Amniotic epithelial cell (primary cell): Measurements from ENCODE around the gene RSL1D1.

Experiments used
- DNase-seq: peaks from one replicate; pipeline ENCODE4 v3.0.0-alpha.2; 2010; ENCODE audit warnings: low read depth

The RSL1D1 gene

DNA sequence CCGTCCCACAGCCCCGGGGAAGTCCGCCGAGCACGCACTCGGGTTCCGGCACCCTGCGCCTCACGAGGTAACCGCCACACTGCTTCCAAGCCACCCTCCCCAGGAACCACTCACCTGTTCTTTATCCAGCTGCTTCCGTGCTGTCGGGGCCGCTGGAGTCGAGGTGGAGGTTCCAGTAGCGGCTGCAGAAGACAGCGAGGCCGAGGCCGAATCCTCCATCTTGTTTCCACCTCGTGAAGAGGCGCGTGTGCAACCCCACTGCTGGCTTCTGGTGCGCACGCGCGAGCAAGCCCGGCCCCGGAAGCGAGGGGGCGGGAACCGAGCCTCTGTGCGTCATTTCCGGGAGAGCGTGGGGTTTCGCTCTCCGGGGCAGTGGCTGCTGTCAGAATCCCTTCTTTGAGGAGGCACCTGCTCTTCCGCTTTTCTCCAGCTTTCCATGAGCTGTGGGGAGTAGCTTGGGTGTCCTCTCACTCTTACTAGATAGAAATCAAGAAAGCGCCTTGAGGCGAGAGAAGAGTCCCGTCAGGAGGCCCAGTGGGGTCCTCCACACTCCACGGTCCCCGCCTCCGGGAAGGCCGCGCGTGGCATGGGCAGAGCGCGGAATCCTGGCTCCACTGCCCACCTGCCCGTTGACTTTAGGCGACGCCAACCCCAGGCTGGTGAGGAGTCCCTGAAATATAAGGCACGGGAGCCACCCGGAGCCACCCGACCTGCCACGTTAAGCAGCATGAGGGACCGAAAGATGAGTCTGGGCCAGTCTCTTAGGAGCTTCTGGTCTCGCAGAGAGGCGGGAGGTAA, at the start of gene RSL1D1:
TSS of gene RSL1D1 (minus strand) at position 249 of the 798 bp plus-strand sequence. CDS start at position 219, 30 bp downstream.
- DNase-seq = peak; percentile 86

DNA sequence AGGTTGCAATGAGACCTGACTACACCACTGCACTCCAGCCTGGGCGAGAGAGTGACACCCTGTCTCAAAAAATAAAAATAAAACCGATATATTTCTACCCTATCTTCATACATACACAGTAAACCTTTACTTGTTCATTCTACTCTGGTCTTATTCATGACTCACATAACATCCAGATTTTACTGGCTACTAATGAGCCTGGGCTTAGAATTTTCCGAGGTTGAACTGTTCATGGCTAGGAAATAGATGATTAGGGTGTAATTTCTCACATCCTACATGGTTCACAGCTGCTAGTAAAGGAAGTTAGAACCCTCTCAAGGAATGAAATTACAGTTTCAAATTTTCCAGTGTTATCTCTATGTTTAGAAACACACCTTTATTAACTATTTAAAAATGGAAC, 49.7 kb upstream of the RSL1D1 start:
- DNase-seq = no peak

DNA sequence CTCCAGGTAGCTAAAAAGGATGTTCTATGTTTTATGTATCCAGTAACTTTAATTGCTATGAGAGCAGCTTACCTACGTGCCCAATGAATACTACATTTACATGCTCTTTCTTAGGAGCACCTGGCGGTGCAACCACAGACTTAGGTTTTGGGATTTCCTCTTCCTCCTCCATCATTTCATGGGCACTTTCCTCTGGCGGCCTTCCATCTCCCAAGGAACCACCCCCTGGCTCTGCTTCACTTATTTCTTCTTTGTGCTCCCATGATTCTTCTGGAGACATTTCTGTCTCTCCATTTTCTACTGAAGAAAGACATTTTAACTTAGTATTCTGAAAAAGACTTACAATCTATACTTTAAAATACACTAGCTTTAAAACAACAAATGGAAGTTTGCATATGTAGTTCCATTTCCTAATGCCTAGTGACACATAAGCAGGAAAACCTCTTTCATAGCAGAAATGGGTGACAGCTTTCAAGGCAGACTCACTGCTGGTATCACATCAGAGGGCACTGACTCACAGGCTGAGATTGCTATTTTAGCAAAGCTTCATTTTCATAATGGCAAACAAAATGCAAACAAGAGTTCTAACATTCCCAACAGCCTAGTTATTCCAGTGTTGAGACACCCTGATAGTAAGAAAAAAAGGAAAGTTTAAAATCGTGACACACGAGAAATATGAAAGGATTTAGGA, 45.3 kb upstream of the RSL1D1 start:
- DNase-seq = peak; percentile 80

DNA sequence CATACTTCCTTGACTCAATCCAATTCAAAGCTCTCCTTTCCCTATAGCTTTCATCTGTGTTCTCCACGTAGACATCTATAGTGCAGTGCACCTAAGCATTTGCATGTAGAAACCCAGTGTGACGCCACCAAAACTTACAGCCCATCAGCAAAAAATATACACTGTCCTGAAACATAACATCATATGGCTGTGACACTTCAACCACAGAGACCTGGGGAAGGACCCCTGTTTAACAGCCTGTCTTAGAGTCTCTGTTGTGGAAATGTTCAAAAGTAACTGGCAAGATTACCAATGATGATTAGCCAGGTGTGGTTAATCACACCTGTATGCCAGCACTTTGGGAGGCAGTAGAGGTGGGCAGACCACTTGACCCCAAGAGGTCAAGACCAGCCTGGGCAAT, 42.2 kb upstream of the RSL1D1 start:
- DNase-seq = no peak

DNA sequence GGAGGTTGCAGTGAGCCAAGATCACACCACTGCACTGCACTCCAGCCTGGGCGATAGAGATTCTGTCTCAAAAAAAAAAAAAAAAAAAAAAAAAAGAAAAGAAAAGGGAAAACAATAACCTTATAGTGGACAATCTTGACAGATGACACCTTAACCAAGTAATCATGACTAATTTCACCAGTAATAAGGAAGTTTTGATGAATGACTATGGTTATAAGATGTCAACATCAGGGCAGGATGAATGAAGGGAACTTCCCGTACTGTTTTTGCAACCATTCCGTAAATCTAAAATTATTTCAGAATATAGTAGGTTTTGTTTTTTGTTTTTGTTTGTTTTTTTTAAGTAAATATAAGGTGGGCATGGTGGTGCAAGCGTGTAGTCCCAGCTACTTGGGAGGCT, 41.4 kb upstream of the RSL1D1 start:
- no peak for DNase-seq

DNA sequence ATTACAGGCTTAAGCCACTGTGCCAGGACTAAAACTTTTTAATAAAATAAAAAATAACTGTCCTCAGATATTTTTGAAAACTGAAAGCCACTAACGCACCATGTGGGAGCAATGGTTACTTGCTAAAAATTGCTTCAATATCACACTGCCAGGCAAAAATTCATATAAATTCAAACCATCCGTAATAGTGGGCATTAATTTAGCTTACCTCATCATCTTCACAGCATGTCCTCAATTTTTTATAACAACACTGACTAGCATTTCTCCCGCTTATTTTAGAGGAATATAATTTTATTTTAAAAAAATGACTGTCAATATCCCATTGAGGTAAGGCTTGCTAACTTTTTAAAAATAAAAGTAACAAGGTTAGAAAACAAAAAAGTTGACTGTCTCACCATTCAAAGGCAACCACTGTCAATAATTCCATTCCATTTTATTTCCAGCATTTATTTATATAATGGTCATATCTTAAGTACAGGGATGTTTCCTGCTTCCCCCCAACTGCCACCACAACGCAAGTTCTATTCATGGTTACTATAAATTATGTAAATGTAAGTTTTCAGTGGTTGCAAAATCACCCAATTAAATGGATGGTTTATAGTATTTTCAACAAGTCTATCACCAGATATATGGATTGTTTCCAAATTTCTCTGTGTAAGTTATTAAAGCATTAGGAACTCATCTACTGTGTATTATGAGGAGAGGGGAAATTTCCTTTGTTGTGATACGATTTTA, 39.1 kb upstream of the RSL1D1 start:
- no peak for DNase-seq

DNA sequence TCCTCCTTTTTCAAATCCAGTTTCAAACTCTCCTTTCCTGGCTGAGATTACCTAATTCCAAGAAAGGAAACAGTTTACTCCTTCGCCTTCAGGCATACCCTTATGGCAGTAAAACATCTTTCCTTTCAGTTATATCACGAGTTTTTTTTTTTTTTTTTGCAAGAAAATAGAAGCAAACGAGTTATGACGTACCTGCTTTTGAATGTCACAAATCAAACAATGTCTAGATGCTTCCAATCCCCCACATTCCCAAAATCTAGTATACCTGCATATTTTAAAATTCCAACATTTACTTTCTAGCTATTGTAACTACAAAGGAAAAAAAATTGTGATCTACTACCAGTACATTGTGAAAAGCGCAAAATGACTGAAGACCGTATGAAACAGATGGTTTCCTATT, 35.5 kb upstream of the RSL1D1 start:
- no peak for DNase-seq

DNA sequence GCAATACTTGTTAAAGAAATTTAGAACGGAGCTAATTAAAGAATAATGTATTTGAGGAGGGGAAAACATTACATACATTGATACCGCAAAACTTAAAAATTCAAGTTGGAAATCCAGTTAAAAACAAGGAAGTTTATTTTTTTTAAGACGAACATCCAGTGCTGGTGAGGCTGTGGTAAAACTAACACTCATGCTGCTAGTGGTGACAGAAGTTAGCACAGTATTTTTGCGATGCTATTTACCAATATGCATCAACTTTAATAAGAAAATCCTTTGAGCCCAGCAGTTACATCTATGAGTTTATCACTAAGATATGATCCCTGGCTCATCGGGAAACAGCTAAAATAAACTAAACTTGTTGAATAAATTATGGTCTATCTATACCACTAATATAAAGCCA, 32.7 kb upstream of the RSL1D1 start:
- no peak for DNase-seq

DNA sequence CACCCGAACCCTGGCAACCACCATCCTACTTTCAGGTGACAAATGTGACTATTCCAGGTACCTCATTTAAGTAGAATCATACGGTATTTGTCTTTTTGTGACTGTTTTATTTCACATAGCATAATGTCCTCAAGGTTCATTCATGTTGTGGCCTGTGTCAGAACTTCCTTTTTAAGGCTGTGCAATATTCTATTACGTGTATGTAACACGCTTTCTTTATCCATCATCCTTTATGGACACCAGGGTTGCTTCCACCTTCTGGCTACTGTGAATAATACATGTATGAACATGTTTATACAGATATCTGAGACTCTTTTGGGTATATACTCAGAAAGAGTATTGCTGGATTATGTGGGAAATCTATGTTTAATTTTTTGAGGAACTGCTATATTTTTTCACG, 28.7 kb upstream of the RSL1D1 start:
- no peak for DNase-seq

DNA sequence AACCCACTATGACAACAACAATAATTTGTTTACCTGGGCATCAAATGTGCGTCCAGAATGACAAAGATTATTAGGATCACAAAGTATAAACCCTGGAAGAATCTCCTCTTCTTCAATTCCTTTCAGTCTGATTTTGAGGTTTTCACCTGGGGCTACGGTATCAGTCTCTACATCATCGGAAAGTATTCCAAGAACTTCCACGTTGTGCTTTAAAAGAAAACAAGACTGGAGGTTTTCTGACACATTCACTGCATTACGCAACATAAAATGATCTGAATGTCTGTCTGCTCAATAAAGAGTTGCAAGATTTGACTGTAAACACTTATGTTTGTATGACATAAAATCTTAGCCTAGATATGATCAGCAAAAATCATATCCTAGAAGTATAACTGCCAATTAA, 26.0 kb upstream of the RSL1D1 start:
- peak; percentile 80 for DNase-seq

DNA sequence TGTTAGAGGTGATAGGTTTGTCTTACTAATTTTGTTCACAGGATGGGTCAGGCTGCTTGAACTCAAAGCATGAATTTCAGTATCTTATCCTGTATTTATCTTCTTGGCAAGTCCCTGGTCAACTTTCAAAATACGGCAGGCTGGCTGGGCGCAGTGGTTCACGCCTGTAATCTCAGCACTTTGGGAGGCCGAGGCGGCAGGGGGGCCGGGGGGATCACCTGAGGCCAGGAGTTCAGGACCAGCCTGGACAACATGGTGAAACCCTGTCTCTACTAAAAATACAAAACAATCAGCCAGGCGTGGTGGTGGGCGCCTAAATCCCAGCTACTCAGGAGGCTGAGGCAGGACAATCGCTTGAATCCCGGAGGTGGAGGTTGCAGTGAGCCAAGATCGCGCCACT, 25.0 kb upstream of the RSL1D1 start:
- DNase-seq = no peak

DNA sequence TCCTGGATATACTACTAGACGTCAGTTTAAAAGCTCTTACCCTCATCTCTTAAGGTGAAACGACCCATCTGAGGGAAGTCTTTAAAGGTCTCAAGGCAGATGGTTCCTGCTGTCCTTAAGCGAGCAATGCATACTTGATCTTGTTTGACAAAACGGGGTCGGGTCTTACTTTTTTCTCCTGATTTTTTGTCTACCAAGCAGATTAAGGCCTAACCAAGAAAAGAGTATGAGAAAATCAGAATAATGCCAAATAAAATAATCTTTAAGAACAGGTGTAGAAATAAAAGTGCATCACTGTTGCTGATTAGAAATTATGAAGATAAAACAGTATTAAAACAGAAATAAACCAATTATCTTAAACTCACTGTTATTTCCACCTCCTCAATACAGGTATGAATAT, 24.4 kb upstream of the RSL1D1 start:
- DNase-seq = no peak

DNA sequence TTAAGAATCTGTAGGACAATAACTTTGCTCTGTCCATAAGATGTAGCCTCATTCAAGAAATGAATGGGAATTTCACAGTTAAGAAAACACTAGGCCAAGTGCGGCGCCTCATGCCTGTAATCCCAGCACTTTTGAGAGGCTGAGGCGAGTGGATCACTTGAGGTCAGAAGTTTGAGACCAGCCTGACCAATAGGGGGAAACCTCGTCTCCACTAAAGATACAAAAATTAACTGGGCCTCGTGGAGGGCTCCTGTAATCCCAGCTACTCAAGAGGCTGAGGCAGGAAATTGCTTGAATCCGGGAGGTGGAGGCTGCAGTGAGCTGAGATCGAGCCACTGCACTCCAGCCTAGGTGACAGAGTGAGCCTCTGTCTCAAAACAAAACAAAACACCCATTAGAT, 19.9 kb upstream of the RSL1D1 start:
- peak; percentile 53 for DNase-seq

DNA sequence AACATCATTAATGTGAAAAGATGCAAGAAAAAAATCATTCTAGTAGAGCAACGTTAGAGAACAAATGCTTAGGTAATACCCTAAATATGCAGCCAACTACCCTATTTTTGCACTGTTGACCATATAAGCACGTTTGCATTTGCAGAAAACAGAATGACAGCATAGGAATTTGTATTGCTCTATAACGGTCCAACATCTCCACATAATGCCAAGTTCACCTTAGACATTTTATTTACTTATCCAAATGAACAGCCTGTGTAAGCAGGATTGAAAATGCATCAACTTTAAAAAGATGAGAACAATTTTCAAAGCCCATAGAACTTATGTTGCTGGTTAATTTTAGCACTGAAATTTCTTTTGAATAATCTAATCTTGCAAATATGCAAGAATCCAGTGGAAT, 19.1 kb upstream of the RSL1D1 start:
- no peak for DNase-seq

DNA sequence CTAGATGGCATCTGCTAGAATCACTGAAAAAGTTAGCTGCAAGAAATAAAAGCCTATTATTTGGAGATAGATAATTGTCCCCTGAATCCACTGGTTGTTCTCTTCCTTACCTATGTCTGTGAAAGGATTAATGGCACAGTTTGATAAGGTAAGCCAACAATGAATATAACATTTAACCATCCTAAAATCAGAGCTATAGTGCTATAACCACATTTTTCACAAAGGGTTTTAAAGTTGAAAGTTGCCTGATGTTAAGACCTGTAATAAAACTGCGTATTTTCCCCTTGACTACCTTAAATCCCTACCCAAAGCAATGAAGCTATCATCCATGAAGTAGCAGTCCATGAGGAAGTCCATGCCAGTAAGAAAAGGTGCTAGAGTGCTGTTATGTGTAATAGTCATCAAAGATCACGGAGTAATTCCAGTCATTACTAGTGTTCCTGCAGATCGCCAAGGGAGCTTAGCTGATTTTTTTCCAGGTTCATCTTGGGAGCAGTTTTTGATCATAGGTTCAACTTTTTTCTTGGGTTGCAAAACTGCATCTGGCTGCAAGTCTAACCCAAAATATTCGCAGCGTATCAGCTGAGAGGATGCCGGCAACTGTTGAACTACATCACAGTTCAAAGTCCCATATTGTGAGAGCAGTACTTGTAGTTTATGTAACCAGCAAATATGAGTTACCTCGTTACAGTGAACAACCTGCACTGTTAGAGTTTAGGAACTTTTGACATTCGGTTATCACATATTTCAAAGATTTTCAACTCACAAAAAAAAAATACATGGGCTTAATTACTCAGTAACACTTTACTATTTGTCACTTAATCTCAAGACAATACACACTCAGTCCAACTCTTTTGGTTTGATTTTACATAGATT, 18.2 kb upstream of the RSL1D1 start:
- no peak for DNase-seq

DNA sequence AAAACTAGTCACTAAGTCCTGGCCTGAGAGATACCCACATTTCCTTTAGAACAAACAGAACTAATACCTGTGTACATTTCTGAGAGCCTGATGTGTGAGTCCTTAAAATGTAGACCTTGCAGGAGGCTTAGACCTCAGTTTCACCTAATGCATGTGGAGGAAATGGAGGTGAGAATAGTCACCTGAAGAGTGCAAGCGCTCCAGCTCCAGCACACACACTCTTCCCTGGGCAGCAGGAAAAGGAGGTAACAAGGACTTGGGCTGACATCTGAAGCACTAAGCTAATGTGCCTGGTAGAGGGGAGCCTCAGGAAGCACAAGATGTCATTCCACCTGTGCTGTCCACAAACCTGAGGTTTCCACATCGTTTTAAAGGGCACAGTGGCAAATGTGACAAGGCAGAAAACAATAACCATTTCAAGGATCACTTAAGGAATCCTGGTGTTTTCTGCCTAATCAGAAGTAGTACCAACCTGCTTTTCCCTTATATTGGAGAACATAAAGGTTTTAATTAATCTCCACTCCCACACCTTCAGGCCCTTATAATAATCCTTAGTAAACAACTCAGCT, 17.2 kb upstream of the RSL1D1 start:
- no peak for DNase-seq

DNA sequence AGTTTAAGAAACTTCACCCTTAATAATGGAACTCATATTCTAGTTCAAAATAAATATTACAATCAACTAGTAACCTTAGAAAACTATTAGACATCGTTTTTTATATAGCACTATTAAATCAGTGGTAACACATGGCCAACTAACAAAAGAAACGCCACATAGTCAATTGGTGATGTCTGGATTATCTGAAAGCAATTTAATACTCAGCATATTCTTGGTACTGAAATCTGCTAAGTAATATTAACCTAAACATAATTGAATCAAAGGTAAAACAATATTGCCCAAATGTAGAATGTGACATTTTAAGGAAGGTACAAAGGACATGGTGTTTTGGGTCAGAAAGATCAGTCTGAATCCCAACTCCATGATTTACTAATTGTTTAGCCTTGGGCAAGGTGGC, 11.1 kb upstream of the RSL1D1 start:
- no peak for DNase-seq

DNA sequence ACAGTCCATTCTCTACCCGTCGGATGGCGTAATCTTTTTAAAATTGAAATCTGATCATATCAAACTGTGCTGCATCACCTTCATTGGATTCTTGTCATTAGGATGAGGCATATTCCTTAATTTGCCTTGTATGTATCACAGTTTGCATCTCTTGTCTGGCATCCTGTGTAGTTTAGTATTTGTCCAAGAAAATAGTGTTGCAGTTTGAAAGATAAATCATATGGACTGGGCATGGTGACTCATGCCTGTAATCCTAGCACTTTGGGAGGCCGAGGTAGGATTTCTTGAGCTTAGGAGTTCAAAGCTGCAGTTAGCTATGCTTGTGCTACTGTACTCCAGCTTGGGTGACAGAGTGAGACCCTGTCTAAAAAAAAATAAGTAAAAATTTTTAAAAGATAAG, 5.8 kb upstream of the RSL1D1 start:
- peak; percentile 73 for DNase-seq

DNA sequence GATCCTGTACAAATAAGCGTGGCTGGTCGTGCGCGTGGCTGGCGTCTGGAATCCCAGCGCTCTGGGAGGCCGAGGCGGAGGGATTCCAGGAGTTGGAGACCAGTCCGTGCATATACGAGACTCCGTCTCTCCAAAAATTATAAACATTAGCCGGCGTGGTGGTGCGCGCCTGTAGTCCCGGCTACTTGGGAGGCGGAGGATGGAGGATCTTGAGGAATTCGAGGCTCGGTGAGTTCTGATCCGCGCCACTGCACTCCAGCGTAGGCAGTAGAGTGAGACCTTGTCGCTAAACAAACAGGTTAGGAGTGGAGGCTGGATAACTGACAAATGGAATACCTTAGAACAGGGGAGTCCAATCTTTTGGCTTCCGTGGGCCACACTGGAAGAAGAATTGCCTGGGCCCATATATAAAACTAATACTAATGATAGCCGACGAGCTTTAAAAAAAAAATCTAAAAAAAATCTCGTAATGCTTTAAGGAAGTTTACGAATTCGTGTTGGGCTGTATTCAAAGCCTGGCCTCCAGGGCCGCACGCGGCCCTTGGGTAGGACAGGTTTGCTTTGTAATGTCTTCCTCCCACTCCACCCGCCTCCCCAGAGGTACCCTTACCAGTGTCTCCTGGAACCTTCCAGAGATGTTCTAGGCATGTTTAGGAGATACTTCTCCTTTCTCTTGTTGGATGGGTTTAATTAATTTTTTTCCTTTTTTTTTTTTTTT, 909 bp upstream of the RSL1D1 start:
- DNase-seq = no peak

DNA sequence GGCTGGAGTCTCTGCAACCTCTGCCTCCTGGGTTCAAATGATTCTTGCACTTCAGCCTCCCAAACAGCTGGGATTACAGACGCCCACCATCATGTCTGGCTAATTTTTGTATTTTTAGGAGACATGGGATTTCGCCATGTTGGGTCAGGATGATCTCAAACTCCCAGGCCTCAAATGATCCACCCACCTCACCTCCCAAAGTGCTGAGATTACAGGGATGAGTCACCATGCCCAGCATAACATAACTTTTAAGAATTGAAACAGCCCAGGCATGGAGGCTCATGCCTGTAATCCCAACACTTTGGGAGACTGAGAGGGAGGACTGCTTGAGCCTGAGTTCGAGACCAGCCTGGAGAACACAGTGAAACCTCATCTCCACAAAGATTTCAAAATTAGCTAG, 2.5 kb downstream of the RSL1D1 start:
- peak; percentile 68 for DNase-seq

DNA sequence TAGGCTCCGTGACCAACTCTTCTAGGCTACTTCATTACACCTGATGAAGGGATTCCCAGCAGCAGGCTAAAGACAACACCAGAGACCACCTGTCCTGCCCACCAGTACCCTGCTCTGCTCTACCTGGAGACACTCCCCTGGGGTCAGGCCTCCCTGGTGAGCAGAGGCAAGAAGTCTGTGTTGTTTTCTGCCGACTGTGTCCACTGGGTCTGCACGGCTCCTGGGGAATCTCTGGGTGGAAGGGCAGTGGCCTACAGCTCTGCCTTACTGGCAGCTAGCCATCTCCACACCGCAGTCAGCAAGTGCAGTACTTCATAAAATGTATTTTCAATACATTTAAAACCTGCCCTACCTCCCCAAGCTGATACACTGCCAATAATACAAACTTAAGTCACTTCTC, 6.8 kb downstream of the RSL1D1 start:
- DNase-seq = no peak
